Skeletal muscle tissue (tissue), 4 donors: ENCODE measurements around the gene ZNF83. TPM values are rescaled to one million over a fixed set of nuclear protein-coding genes. Genes with fewer than 3 reads are reported as not detected.
"Not testable (repeated sequence)": the region's sequence is repeated elsewhere in the genome, so short reads cannot be mapped to it uniquely, and the experiment has no call there.

ENCODE experiments used
- H3K27ac ChIP-seq: one replicate; pipeline ENCODE4 v1.7.0; 2013; ENCODE audit warnings: mild to moderate bottlenecking, low read depth, low read length, inconsistent platforms
- H3K27me3 ChIP-seq, 3 donors: one replicate each; pipeline ENCODE4 v1.7.0; 2013; ENCODE audit warnings: low read length in 3 of 3; ENCODE audit not compliant: control insufficient read depth in 3 of 3, insufficient read depth in 3 of 3
- H3K36me3 ChIP-seq, 3 donors: one replicate each; pipeline ENCODE4 v1.7.0; 2013; ENCODE audit warnings: low read length in 3 of 3; ENCODE audit not compliant: control insufficient read depth in 3 of 3, insufficient read depth in 3 of 3
- H3K4me1 ChIP-seq, 3 donors: one replicate each; pipeline ENCODE4 v1.7.0; 2013; ENCODE audit warnings: low read length in 3 of 3, mild to moderate bottlenecking in 3 of 3; ENCODE audit not compliant: control insufficient read depth in 3 of 3, insufficient read depth in 3 of 3
- H3K4me3 ChIP-seq, 3 donors: one replicate each; pipeline ENCODE4 v1.7.0; 2013; ENCODE audit warnings: low read length in 3 of 3
- H3K9ac ChIP-seq, 3 donors: one replicate each; pipeline ENCODE4 v1.7.0; 2013; ENCODE audit warnings: low read length in 3 of 3, mild to moderate bottlenecking in 3 of 3, moderate library complexity in 2 of 3, low read depth in 1 of 3
- H3K9me3 ChIP-seq, 3 donors: one replicate each; pipeline ENCODE4 v1.7.0; 2013; ENCODE audit warnings: low read length in 3 of 3; ENCODE audit not compliant: control insufficient read depth in 3 of 3
- total RNA-seq: library from RNA; depleted of rRNA; stranded (reverse); fragments of >200 nt; gene quantifications from one replicate; pipeline ENCODE4 v1.2.3, GENCODE V29; 2014
- donor health status: Osteomylitis.

ZNF83 gene
- total RNA-seq, 1 donor from 2014 or later, result 29.2 TPM

- no peaks in the 10 kb centered on the region for H3K9me3 ChIP-seq
- H3K9ac ChIP-seq, result no peak overlapping the region
- H3K27ac ChIP-seq, result no peak overlapping the region
- no peaks in the 10 kb centered on the region for H3K4me1 ChIP-seq
- peaks cover 3 to 15% (median 12%) of the 10 kb centered on the region in 3 donors for H3K36me3 ChIP-seq
- no peaks in the 10 kb centered on the region for H3K27me3 ChIP-seq
- no peak overlapping the region for H3K4me3 ChIP-seq
Observed at GRCh38 chr19:52590728-52591127, 47.4 kb downstream of the ZNF83 start.

GRCh38 chr19:52585604-52586003 lies 52.6 kb downstream of the ZNF83 start:
- Histone ChIP-seq H3K27me3 (no peaks in the 10 kb centered on the region), H3K9ac (no peak overlapping the region), H3K36me3 (peaks cover 20 to 42% (median 36%) of the 10 kb centered on the region in 3 donors), H3K27ac (no peak overlapping the region), H3K4me1 (no peaks in the 10 kb centered on the region), H3K9me3 (peaks cover 0 to 4% (median 3%) of the 10 kb centered on the region in 3 donors), H3K4me3 (no peak overlapping the region)

- Histone ChIP-seq H3K27ac (no peak overlapping the region), H3K9me3 (peaks cover 0 to 4% (median 3%) of the 10 kb centered on the region in 3 donors), H3K27me3 (no peaks in the 10 kb centered on the region), H3K36me3 (peaks cover 20 to 45% (median 39%) of the 10 kb centered on the region in 3 donors), H3K4me3 (peak overlapping the region in 1 of 3 donors; percentile 23), H3K9ac (no peak overlapping the region), H3K4me1 (no peaks in the 10 kb centered on the region)
Observed at GRCh38 chr19:52584736-52585440, 53.3 kb downstream of the ZNF83 start.

- Histone ChIP-seq H3K27me3 (no peaks in the 10 kb centered on the region), H3K9me3 (no peaks in the 10 kb centered on the region), H3K36me3 (peaks cover 11 to 18% (median 12%) of the 10 kb centered on the region in 3 donors), H3K27ac (peak within 1 kb of the TSS; percentile 63), H3K4me3 (peak within 1 kb of the TSS; percentile 91 to 100 (median 97)), H3K4me1 (peaks cover 7 to 12% (median 9%) of the 10 kb centered on the region in 3 donors), H3K9ac (peak within 1 kb of the TSS; percentile 73 to 92 (median 91))
Observed at GRCh38 chr19:52570000-52570861, 67.9 kb downstream of the ZNF83 start, which contains the start of gene ZNF701. Gene ZNF701, plus strand, starts transcription at chr19:52570287. Its CDS starts 3,861 bp downstream, at chr19:52574148.

DNA sequence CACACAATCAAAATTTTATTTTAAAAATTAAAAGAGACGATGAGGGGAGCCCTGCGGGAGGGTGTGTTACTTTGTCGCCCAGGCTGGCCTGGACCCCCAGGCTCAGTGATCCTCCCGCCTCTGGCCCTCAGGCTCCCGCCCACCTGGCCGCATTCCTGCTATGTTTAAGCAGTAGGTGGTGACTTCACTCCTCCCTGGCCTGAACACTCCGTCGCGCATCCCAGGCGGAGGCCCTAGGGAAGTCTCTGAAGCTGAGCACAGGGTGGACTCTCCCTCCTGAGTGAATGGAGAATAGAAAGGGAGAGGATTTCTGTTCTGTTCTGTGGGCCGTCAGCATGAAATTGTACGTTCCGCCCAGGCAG lies 68.5 kb downstream of the ZNF83 start:
- H3K9me3 ChIP-seq, H3K27me3 ChIP-seq: not testable (repeated sequence)
- peak overlapping the region; percentile 47 for H3K27ac ChIP-seq
- H3K9ac ChIP-seq, result peak overlapping the region; percentile 58 to 71 (median 65)
- peaks cover 11 to 15% (median 12%) of the 10 kb centered on the region in 3 donors for H3K36me3 ChIP-seq
- H3K4me3 ChIP-seq, result peak overlapping the region; percentile 91 to 100 (median 97)
- peaks cover 7 to 12% (median 9%) of the 10 kb centered on the region in 3 donors for H3K4me1 ChIP-seq

DNA sequence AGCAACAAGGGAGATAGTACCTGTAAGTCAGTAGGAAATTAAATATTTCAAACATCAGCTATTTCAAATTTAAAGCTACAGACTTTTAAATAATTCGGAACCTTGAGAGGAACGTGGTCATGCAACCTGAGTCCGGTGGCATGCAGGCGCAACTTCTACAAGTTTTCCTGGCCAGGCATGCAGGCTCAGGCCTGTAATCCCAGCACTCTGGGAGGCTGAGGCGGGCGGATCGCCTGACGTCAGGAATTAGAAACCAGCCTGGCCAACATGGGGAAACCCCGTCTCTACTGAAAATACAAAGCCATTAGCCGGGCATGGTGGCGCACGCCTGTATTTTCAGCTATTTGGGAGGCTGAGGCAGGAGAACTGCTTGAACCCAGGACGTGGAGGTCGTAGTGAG lies 70.2 kb downstream of the ZNF83 start:
- peaks cover 7 to 12% (median 9%) of the 10 kb centered on the region in 3 donors for H3K4me1 ChIP-seq
- H3K4me3 ChIP-seq, result no peak overlapping the region
- no peak overlapping the region for H3K9ac ChIP-seq
- no peaks in the 10 kb centered on the region for H3K27me3 ChIP-seq
- H3K9me3 ChIP-seq, result peaks cover 0 to 4% (median 0%) of the 10 kb centered on the region in 3 donors
- H3K27ac ChIP-seq, result no peak overlapping the region
- H3K36me3 ChIP-seq, result peaks cover 5 to 21% (median 7%) of the 10 kb centered on the region in 3 donors

DNA sequence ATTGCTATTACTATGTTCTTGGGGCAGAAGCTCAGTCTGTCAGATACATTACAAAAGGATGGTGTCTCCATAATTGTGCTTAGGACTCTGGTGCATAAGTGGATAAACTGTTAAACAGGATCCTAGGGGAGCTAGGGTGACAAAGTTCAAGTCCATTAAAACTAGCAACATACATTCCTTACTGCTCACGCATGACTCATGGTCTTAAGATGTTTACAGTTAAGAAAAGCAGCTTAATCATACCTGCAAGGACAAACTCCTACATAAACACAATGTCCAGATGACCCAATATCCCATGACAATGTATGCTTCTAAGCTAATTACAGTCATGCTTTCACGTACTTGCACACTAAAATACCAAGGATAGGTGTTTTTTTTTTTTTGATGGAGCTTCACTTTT lies 71.6 kb downstream of the ZNF83 start:
- no peak overlapping the region for H3K9ac ChIP-seq
- no peaks in the 10 kb centered on the region for H3K27me3 ChIP-seq
- peaks cover 7 to 12% (median 9%) of the 10 kb centered on the region in 3 donors for H3K4me1 ChIP-seq
- no peak overlapping the region for H3K27ac ChIP-seq
- H3K4me3 ChIP-seq, result no peak overlapping the region
- peaks cover 0 to 4% (median 0%) of the 10 kb centered on the region in 3 donors for H3K9me3 ChIP-seq
- H3K36me3 ChIP-seq, result peaks cover 0 to 15% (median 6%) of the 10 kb centered on the region in 3 donors

GRCh38 chr19:52566121-52566520 lies 72.0 kb downstream of the ZNF83 start:
- no peak overlapping the region for H3K4me3 ChIP-seq
- peaks cover 2 to 15% (median 6%) of the 10 kb centered on the region in 3 donors for H3K36me3 ChIP-seq
- no peak overlapping the region for H3K9ac ChIP-seq
- H3K27ac ChIP-seq, result no peak overlapping the region
- H3K9me3 ChIP-seq, result peaks cover 0 to 4% (median 0%) of the 10 kb centered on the region in 3 donors
- H3K4me1 ChIP-seq, result peaks cover 7 to 12% (median 9%) of the 10 kb centered on the region in 3 donors
- H3K27me3 ChIP-seq, result no peaks in the 10 kb centered on the region
